GM18511 (cell line): Measurements from ENCODE around the gene SEC14L1.

ENCODE experiments used
- ATAC-seq: cut with Tn5 transposase; IDR thresholded peaks from one replicate; pipeline ENCODE4 v1.9.1; 2021; ENCODE audit warnings: mild to moderate bottlenecking, moderate library complexity; ENCODE audit not compliant: unreplicated experiment

Gene SEC14L1

DNA sequence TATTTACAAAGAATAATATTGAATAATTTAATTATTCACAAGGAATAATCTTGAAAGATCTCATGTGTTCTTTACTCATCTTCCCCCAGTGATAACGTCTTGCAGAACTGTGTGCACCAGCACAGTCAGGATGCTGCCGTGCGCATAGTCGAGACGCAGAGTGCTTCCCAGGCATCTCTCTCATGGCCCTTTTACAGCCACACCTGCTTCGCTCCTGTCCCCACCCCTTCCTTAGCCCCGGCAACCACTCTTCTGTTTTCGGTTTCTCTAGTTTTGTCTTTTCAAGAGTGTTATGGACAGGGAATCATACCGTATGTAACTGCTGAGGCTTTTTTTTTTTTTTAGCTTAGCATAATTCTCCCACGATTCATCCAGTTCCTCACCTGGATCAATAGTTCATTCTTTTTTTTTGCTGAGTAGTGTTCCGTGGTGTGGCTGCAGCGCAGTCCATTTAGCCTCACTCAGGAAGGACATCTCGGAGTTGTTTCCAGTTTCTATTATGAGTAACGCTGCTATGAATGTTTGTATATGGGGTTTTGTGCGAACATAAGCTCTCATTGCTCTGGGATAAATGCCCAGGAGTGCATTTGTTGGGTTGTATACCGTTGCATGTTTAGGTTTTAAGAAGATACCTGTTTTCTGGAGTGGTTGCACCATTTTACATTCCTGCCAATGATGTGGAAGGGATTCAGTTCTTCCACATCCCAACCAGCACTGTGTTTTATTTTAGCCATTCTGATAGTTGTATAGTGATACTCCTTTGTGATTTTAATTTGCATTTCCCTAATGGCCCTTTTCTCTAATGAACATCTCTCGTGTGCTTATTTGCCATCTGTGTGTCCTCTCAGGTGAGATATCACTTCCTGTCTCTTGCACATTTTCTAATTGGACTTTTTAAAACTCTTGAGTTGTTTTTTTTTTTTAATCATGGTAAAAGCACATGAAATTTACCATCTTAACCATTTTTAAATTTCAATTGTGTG is 47.6 kb downstream of the SEC14L1 start:
- no peak for ATAC-seq

DNA sequence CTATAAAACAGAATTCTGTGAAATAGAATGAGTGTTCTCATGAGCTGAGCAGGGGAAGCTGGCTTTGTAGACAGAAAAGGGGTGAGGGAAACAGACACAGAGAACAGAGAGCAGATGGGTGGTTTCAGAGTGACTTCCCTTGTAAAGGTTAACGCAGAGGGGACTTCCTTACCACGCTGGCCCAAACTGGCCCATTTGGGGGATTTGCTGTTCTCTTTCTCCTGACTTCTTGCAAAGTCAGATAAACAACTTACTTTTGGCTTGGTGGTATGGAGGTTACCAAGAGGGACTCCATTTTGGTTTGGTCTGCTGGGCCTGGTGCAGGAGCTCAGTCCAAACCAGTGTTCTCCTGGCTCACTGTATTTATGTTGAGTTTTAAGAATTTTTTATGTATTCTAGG is 48.4 kb downstream of the SEC14L1 start:
- ATAC-seq, result no peak

DNA sequence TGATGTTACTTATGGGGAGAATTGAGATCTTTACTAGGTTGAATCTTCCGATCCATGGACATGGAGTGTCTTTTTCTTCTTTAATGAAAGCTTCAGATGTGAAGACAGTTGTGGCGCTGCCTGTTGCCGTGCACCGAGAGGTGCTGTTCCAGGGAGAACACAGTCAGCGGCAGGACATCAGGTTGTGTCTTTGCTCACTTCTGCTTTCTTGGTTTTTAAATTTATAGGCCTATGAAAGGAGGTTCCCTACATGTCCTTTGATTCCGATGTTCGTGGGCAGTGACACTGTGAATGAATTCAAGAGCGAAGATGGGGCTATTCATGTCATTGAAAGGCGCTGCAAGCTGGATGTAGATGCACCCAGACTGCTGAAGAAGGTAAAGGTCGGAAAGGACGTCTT is 49.8 kb downstream of the SEC14L1 start:
- no peak for ATAC-seq

DNA sequence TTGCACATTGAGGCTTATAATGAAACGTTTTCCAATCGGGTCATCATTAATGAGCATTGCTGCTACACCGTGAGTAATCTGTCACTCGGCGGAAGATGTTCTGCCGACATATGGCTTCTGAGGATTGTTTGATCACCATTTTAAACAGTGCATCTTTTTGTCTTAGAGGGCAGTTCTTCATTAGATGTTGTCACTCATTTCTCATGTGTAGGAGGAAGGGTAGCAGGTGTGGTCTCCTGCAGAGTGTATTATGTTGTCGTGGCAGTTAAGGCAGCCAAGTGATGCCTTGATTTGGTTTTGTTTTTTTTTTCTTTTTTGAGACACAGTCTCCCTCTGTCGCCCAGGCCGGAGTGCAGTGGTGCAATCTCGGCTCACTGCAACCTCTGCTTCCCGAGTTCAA is 50.5 kb downstream of the SEC14L1 start:
- no peak for ATAC-seq

DNA sequence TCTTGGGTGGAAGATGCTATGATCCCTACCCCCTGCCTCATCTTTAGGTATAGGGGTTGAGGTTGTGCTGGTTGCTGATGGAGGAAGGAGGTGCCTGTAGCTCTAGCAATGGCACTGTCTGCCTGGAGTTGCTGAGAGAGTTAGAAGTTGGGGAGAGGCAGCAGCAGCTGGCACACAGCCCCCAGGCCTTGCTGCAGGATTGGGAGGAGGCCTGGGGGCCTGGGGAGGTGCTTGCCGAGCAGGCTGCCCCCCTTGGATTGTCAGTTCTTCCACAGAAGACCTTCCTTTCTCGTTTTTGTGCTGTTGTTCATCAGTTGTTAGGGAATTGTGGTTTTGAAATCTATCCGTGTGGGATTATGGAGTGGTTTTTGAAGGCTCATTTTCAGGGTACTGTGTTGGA is 52.9 kb downstream of the SEC14L1 start:
- ATAC-seq, result no peak

DNA sequence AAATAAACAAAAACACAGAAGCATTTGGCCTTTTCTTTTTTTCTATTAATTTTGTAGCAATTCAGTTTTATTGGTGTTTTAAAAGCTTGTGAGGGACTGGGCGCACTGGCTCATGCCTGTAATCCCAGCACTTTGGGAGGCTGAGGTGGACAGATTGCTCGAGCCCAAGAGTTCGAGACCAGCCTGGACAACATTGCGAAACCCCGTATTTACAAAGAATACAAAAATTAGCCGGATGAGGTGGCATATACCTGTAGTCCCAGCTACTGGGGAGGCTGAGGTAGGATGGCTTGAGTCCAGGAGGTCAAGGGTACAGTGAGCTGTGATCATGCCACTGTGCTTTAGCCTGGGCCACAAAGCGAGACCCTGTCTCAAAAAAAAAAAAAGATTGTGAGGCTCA is 53.4 kb downstream of the SEC14L1 start:
- ATAC-seq, result no peak

DNA sequence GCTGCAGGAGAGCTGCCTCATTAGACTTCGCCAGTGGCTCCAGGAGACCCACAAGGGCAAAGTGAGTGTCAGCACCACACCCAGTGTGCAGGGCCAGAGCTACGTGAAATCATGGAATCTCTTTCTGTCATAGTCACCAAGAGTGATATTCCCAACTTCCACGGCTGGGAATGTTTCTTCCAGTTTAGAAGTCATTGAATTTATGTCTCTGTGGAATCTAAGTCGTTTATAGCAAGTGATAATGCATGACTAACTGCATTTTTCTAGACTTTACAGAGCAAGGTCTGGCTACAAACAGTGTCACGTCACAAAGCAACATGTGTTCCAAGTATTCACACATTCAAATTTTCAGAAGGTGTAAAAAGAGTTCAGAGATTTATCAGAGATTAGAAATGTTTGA is 55.5 kb downstream of the SEC14L1 start:
- no peak for ATAC-seq

DNA sequence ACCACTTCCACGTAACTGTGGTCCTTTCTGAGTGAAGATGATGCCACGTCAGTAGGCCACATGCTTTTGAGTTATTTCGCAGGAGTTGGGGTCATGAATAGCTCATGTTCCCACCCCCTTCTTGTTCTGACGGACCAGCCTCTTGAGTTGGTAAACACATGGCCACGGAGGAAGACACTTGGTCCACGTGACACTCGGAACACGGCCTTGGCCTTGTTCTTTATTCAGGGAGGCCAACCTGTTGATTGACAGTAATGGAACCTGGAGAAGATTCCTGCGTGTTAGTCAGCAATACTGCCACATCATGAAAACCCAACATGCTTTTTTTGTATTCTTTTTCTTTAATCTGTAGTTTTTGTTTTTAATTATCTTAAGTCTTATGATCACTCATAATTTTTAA is 56.3 kb downstream of the SEC14L1 start:
- no peak for ATAC-seq

DNA sequence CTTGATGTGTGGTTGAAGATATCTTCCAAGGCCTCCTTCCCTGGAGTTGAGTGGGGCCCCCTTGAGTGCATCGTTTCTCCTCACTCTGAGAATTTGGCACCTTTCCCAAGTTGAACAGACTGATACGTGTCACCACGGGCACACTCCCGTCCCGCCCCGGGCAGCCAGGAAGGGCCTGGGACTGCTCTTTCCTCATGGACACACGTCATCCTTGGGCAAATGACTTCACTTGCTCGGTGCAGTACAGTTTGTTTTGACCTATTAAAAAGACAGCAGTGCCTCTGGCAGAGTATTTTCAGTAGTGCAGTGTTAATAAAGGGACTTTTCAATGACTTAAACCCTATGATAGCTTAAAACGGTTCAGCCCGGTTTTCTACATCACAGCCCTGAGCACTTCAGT is 59.9 kb downstream of the SEC14L1 start:
- ATAC-seq, result no peak

DNA sequence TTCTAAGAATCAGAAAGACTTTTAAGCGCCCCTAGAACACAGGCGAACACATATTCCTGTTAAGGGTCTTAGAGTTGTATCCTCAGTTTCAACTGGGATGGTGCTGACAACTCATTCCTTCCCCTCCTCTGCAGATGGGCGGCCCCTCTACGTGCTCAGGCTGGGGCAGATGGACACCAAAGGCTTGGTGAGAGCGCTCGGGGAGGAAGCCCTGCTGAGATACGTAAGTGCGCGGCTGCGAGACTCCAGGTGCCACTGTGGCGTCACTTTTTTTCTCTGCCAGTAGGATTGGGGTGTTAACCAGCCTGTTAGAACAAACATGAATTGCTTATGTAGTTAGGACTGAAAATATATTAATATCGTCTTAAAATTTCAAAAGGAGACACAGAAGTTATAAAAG is 62.7 kb downstream of the SEC14L1 start:
- no peak for ATAC-seq

DNA sequence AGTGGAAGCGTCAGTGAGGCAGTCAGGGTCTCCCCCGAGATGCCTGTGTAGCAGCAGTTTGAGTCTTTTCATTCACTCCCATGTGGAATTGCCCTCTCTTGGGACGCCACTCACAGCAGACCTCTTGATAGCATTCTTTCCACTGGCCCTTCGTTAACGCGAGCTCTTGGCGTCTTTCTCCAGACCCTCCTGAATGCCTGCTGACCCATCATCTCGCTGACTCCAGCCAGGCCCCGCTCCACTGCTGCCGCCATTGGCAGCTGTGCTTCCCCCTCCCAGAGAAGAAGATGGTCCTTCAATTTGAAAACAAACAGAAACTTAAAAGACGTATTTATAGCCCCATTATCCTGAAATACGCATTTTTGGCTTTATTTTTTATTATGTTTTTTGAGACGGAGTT is 63.1 kb downstream of the SEC14L1 start:
- ATAC-seq, result no peak

DNA sequence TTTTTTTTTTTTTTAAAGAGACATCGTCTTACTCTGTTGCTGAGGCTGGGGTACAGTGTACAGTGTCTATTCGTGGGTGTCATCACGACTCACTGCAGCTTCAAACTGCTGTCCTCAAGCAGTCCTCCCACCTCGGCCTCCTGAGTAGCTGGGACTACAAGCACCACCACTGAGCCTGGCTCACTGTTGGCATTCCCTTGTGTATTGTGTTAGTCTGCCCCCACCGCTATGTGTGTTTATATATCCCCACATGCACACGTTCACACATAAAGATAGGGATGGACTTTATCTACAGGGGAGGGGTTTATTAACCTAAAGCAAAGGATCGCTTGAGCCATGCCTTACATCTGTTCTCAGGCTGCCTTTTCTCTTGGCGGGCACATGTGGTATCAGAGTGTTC is 63.8 kb downstream of the SEC14L1 start:
- ATAC-seq, result no peak

DNA sequence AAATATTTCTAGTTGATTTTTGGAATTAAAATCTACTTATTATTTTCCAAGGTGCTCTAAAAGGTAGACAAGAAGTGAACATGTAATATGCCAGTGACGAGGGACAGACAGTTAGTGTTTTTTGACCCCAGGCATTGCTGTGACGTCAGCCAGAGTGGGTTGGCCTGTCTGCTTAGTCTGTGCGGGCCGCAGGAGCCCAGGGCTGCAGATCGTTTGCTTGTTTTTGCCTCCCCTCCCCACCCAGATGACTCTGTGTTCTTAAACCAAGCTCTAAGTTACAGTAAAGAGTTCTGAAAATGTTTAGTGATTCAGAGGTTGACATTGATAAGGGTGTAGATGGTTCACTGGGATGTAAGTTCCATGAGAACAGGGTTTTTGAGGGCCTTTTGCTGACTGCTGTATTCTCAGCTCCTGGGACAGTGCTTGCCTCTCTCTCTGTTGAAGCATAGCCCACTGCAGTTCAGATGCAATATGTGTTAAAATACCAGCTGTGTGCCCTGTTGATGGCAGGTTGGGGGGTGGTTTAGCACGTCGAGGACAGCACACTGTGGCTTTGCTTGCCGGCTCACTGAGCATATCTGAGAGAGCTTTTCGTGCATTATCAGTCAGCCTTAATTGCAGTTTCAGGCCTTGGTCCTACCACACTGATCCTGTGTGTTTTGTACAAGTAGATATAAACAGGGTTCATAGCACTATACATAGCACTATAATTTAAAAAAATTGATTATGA is 64.8 kb downstream of the SEC14L1 start:
- no peak for ATAC-seq

DNA sequence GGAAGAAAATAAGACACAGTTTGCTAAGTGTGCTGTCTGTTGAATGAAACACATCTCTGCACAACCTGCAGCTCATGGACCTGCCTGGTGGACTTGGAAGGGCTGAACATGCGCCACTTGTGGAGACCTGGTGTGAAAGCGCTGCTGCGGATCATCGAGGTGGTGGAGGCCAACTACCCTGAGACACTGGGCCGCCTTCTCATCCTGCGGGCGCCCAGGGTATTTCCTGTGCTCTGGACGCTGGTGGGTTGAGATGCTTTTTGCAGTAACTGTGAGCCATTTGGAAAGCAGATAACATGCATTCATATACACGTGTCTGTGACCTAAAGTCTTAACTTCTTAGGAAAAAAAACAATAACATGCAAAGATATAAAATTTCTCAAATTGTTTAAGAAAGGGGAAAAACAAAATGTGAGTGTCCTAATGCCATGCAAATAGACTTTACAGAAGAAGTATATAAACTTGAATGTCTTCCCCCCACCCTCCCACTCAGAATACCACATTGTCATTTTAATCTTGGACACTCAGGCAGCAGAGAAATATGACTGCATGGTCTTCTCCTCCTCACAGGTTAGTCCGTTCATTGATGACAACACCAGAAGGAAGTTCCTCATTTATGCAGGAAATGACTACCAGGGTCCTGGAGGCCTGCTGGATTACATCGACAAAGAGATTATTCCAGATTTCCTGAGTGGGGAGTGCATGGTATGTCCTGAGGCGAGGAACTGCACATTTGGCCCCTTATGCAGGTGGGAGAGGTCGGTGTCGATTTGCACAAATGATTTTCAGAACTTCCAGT is 65.6 kb downstream of the SEC14L1 start:
- no peak for ATAC-seq

DNA sequence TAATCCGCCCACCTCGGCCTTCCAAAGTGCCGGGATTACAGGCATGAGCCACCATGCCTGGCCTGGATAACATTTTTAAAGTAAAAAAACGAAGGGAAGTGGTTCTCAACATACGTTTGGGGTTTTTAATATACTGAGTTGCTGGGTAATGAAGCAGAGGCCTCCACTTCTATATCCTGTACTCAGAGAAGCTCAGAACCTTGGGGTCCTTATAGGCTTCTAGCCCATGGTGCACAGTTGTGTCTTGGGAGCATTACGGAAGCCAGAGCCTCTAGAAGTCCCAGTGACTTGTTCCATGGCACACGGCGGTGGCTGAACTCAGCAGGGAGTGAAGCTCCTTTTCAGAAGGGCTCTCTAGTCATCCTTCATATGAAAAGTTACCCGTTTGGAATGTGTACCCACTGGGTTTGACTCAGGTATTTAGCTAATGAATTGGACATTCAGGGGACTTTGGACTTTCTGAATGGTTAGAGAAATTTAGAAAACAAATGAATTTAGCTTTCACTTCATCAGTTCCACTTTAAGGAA is 67.0 kb downstream of the SEC14L1 start:
- no peak for ATAC-seq

DNA sequence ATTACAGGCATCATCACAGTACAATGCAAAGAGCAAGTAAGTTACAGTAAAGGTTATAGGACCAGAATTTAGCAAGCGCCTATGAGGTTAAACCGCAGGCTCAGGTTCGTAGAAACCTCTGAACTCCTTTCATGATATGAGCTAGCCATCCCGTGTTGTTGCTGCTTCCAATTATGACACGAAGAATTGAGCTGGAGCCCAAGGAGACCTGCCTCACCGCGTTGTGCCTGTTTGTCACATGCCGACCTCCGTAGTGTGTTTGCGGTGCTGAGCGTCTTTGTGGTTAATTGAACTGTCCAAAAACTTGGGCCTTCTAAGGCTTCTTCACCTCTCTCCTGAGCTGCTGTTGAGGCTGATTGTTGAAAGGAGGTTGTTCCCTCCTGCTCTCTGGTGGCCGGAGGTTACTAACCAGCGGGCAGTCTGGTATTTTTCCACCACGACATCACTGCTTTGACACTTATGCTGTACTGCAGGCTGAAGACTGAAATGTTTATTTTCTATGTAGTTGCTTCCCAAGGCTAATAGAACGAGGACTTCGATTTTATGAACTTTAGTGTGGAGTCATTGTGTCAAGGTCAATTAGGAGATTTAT is 67.5 kb downstream of the SEC14L1 start:
- ATAC-seq, result no peak

DNA sequence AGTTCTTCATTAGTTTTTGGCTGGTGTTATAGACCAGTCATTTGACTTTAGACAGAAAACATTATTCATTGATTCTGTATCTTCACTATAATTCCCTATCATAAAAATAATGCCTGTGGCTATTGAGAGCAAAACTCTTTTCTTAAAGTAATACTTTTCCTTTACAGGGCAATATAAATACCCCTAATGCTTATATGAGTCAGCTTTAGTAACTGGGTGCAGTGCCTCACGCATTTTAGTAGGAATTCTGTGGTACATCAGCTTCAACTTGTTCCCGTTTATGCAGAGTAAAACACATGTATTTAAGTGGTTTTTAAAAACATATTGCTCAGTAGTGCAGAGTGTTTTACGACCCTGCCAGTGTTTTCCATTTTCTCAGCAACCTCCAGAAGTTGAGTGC is 68.1 kb downstream of the SEC14L1 start:
- no peak for ATAC-seq

DNA sequence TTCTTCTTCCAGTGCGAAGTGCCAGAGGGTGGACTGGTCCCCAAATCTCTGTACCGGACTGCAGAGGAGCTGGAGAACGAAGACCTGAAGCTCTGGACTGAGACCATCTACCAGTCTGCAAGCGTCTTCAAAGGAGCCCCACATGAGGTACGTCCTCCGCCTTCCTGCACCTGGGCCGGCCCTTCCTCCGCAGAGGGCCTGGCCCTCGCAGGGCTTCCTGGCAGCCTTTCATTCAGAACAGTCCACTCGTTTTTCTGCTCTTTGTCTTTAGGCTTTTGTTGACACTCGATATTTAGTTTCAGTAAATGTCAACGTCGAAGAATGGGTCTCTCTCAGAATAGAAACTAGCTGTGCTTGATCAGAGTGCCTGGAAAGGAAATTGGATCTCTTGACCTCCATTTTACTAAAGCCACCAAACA is 68.6 kb downstream of the SEC14L1 start:
- no peak for ATAC-seq

DNA sequence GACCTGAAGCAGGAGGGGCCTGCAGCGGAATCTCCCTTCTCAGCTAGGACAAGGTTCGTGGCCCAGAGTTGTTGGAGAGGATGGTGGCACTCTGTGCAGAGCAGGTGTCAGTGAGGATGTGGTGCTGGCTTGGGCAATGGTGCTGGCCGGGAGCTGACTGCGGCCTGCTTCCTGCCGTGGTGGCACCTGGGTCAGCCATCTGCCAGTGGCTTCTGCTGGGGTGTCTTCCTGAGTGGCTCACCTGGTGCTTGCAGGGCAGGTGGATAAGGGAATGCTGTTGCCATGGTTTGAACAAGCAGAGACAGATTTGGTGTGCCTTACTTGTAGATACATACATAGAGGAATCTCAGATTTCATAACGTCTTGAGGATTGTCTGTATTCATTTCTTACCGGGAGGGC is 69.6 kb downstream of the SEC14L1 start:
- ATAC-seq, result no peak

DNA sequence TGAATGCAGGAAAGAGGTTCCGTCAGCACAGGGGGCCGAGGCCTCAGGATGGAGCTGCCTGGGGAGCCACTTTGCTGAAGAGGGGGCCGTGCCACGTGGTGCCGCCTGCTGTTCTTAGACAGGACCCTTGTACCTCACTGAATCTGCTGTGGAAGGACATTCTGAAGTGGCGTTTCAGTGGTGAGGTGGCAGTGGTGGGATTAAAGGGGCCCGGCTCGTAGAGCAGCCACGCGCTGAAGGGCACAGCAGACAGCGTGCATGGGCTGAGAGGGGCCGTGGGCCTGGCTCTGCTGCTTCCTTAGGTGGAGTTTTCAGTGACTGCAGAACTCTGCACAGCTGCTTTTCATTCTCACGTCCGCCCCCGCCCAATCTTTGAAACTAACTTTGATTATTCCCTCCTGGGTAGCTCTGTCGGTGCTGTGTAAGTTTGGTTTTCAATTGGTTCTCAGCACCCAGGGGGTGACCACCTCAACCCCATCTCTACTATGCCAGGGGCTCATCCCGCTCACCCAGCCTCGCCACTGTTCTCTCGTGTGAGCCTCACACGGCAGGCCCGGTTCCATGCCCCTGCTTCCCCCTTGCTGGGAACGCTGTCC is 70.3 kb downstream of the SEC14L1 start:
- no peak for ATAC-seq
